CD4-positive, alpha-beta T cell treated with Interferon gamma for 1 hour (primary cell): Measurements from ENCODE around the gene TNFRSF4.

Source experiments
- DNase-seq: peaks from one replicate; pipeline ENCODE4 v3.0.0-alpha.2; 2020

Gene TNFRSF4

DNA sequence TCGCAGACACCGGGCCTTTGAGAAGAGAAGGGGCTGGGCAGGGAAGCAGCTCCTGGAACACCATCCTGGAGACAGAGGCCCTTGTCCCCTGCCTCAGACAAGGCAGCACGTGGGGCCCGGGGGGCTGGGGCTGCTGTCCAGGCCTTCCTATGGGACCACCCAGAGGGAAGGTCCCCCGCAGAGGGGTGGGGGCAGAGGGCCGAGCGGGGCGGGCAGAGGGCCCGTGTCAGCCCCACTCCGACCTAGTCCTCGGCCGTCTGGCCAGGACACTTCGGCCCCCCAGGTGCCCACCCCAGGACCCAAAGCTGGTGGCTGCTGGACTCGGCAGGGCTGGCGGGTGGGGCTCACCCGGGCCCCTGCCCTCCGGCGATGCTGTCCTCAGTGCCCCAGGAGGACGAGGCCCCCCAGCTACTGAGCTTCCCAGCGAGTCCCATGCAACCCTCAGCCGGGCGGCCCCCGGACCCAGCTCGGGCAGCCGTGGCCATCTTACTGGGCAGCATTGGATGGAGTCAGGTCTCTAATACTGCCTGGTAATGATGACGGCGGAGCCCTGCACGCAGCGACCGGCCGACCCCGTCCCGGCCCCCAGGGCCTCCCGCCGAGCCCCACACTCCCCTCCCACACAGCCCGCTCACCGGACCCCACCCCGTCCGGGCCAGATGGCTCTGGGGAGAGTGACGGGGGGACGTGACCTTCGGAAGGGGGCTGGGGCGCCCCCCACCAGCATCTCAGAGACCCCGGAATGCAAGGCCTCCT is 47.1 kb downstream of the TNFRSF4 start:
- no peak for DNase-seq

DNA sequence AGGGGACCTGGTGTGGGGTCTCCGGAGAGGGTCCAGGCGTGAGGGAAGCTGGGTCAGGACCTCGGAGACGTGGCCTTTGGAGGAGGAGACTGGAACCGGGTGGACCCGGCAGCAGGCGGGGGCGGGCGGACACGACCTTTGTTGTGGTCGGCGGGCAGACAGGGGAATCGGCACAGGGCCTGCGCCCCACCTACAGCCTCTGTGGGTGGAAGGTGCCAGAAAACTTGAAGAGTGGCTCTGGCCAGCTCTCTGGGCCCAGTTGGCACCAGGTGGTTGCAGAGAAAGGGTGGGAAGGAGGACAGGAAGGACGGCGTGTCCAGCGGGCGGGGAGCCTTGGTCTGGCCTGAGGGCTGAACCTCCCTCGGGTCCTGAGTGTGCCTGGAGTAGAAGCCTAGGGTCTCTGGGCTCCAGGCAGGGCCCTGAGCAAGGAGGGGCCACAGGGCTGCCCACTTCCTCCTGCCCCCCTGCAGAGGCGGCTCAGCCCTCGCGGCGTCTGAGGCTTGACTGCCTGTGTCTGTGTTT is 48.0 kb downstream of the TNFRSF4 start:
- no peak for DNase-seq

DNA sequence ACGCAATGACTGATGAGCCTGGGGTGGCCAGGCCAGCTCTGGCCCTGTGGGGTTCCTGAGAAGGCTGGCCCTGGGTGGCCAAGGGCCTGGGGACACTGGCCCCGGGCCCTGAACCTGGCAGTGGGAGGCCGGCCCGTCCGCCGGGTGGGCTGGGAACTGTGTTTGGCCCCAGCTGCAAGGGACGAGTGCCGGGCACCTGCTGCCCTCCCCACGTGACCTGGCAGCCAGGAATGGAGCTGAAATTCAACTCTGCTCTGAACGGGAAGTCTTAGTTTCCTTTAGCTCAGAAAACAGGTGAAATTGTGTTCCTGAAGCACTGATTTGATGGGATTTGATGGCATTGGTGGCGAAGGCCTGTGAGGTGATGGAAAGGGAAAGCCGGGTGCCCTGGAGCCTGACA is 48.5 kb downstream of the TNFRSF4 start:
- no peak for DNase-seq

DNA sequence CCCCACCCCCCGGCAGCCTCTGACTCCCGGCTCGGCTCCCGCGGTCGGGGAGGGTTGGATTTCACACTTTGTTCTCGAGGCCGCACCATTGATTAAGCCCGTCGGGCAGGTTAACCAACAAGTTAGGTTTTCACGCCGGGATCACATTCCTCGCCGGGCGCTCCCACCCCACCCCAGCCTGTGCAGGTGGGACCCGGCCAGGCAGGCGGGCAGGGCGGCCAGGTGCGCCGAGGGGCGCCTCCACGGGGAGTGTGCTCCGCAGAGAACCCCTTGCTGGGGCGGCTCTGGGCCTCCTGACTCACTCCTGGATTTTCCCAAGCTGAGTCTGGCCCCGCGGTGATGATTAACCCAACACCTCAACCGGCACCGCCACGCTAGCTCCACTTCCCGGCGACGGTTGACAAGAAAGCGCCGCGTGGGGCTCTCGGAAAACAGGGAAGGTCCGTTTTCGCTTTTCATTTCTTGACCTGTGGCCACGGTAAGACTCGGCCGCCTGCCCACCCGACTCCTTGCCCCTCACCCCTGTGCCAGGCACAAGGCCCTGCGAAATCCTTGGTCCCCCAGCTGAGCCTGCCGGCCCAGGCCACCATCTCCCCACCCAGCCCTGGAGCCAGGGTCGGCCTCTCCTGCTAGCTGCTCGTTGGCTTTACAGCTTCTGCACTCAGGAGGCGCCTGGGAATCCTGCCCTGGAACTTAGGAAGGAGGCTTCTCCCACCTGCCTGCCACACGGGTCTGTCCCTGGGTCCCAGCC is 49.1 kb downstream of the TNFRSF4 start:
- no peak for DNase-seq

DNA sequence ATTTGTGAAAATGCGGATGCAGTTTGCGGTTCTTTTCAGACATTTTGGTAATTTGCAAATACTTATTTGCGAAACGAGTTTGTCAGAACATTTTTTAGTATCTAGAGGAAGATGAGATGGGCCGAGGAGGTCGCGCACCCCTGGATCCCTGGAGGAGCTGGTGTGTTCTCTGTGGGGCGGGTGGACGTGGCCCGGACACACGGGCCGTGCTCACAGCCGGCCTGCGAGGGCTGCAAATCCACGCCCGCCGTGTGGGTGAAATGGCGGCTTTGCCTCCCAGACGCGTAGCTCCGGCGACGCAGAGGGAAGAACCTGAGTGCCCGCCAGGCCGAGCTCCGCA is 49.6 kb downstream of the TNFRSF4 start:
- DNase-seq: no peak

DNA sequence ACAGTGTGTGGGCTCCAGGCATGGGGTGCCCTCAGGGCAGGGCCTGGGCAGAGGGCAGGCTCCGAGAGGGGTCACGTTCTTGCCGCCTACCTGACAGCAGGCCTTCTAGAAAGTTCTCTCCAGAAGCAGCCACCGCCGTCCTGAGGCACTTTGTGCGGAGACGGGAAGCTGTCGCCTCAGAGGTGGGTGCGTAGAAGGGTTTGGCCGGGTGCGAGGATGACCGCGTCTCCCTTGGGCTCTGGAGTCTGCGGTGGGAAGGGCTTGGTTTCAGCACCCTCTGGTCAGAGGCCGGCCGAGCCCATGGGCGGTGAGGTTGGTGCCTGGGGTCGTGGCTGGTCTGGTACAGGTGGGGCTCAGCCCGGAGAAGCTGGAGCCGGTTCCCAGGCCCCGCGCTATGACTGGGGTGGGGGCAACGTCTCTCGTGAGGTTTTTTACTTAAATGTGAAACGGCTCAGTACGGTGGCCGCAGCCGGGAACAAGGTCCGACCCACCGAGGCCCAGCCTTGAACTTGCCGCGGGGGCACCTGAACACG is 50.3 kb downstream of the TNFRSF4 start:
- DNase-seq: no peak

DNA sequence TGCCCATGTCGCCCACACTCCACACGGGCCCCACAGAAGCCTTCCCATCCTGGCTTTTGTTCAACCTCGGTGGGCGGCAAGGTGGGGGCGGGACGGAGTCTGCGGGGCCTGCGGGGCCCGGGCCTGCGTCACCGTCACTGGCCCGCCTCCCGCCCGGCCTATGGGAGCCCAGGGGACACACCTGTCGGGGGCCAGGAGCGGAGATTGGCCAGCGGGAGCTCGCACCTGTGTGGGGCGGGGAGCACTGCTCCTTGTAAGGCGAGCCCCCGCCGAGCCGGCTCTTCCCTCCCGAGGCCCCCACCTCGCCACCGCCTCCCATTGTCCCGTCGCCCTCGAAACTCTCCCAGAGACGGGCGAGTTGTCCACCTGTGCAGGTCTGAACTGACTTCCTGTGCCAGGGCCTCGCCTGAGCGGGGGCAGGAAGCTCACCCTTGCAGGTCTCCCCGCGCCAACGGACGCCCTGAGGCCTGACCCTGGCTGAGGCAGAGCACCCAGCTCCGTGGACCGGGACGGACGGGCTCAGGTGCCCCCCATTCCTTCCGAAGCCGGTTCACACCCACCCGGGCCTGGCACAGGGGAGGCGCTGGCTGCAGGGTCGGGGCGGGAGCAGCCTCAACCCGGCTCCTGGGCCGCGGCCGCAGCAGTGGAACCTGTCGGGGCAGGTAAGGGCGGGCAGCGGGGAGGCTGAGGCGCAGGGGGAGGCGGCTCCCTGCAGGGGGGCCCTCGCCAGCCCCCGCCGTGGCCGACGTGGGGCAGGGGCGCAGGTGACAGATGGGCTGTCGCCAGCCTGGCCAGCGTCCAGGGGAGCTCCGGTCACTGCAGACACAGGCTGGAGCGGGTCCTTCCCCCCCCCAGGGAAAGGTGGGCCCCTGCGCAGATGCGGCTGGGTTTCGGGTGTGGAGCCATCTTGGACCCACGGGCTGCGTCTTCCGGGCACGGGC is 51.1 kb downstream of the TNFRSF4 start:
- no peak for DNase-seq

DNA sequence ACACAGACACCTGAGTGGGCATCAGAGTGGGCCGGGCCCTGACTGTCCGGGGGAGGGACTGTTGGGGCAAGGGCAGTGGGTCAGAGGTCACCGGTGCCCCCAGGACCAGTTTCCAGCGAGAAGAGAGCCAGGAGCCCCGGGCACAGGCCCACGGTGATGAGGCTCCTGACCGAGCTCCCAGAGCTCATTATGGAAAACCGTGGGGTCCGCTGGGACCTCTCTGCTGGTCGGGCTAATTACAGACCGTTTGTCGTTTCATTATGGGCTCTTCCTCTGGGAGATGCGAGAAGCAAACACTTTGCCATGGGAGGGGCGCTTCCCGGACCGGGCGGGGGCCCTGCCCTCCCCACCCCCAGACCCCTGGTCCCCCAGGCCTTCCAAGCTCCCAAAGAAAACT is 52.3 kb downstream of the TNFRSF4 start:
- DNase-seq: no peak
